Cerebellar cortex (tissue), 1 donor: ENCODE results near the gene TBC1D1.
A peak's percentile ranks its signal among the peaks of the same experiment; 100 is the strongest.
"Not testable (repeated sequence)": the region's sequence is repeated elsewhere in the genome, so short reads cannot be mapped to it uniquely, and the experiment has no call there.

Source experiments
- DNase-seq: peaks from one replicate; pipeline ENCODE4 v3.0.0-alpha.2; 2015; ENCODE audit warnings: low spot score

The TBC1D1 gene

GRCh38 chr4:38016698-38017097 lies 125.8 kb downstream of the TBC1D1 start:
- DNase-seq = no peak

GRCh38 chr4:38017609-38018008 lies 126.7 kb downstream of the TBC1D1 start:
- no peak for DNase-seq

- no peak for DNase-seq
Measured at GRCh38 chr4:38020386-38020785, 129.5 kb downstream of the TBC1D1 start.

GRCh38 chr4:38020961-38021360 lies 130.1 kb downstream of the TBC1D1 start:
- not testable (repeated sequence) for DNase-seq

- DNase-seq = no peak
Measured at GRCh38 chr4:38021751-38022150, 130.9 kb downstream of the TBC1D1 start.

- DNase-seq = no peak
Measured at GRCh38 chr4:38023347-38024205, 132.7 kb downstream of the TBC1D1 start.

- DNase-seq = no peak
Measured at GRCh38 chr4:38024206-38024509, 133.3 kb downstream of the TBC1D1 start.

GRCh38 chr4:38025665-38026064 lies 134.8 kb downstream of the TBC1D1 start:
- DNase-seq = no peak

- no peak for DNase-seq
Measured at GRCh38 chr4:38026158-38026740, 135.4 kb downstream of the TBC1D1 start.

- DNase-seq = no peak
Measured at GRCh38 chr4:38030023-38030422, 139.1 kb downstream of the TBC1D1 start.

GRCh38 chr4:38034986-38035882 lies 144.3 kb downstream of the TBC1D1 start:
- DNase-seq = peak; percentile 72

- no peak for DNase-seq
Measured at GRCh38 chr4:38036548-38036947, 145.7 kb downstream of the TBC1D1 start.

GRCh38 chr4:38037612-38038011 lies 146.7 kb downstream of the TBC1D1 start:
- DNase-seq = no peak

- DNase-seq = no peak
Measured at GRCh38 chr4:38040619-38041018, 149.7 kb downstream of the TBC1D1 start.

GRCh38 chr4:38044060-38044459 lies 153.2 kb downstream of the TBC1D1 start:
- no peak for DNase-seq

- DNase-seq = no peak
Measured at GRCh38 chr4:38045289-38045988, 154.6 kb downstream of the TBC1D1 start.

GRCh38 chr4:38046727-38047489 lies 156.0 kb downstream of the TBC1D1 start:
- DNase-seq = no peak

GRCh38 chr4:38049545-38050170 lies 158.8 kb downstream of the TBC1D1 start:
- no peak for DNase-seq

GRCh38 chr4:38050560-38051350 lies 159.9 kb downstream of the TBC1D1 start:
- no peak for DNase-seq

- DNase-seq = no peak
Measured at GRCh38 chr4:38055566-38055965, 164.7 kb downstream of the TBC1D1 start.
